Endothelial cell of umbilical vein (primary cell): ENCODE data around the gene SLC25A5. TPM values are rescaled to one million over a fixed set of nuclear protein-coding genes. Genes with fewer than 3 reads are reported as not detected.

Experiments used
- BruUV-seq: library from RNA; stranded (reverse); fragments of 400-500 nt; replicated peaks from 2 replicates; lab custom pipeline; 2021; lab: Mats Ljungman, UMichigan
- CTCF ChIA-PET: fragments of 300-600, 350-600 bp; sonication (Branson Sonifier 250); formaldehyde crosslinking; loops from one replicate; lab custom pipeline; 2021; ENCODE audit warnings: antibody characterized with exemption, inconsistent platforms; lab: Charles Lee
- POLR2A ChIA-PET: fragments of 300-600, 350-600 bp; sonication (Branson Sonifier 250); formaldehyde crosslinking; loops from one replicate; lab custom pipeline; 2021; ENCODE audit warnings: antibody characterized with exemption, inconsistent platforms; lab: Charles Lee
- DNase-seq: peaks from one replicate; pipeline ENCODE4 v3.0.0-alpha.2; 2011; ENCODE audit warnings: low read depth, low spot score
- FAIRE-seq: peaks from 2 replicates; lab custom pipeline; 2011; peaks lifted over from hg19 to GRCh38; lab: Jason Lieb, UNC
- H2AFZ ChIP-seq: 2 replicates; pipeline ENCODE4 v1.6.0; 2012; ENCODE audit warnings: low read depth, low read length, control low read depth, inconsistent platforms
- H3K27ac ChIP-seq: 2 replicates; pipeline ENCODE4 v1.5.1; 2011; ENCODE audit warnings: low read depth, mild to moderate bottlenecking, control low read depth, low read length, moderate library complexity; ENCODE audit not compliant: insufficient read depth
- H3K27me3 ChIP-seq, 2 experiments: 2 replicates each; pipeline versions ENCODE4 v1.6.0 to v1.6.1; 2011; ENCODE audit warnings: low read length in 2 of 2, mixed read lengths in 1 of 2; ENCODE audit not compliant: control insufficient read depth in 2 of 2, insufficient read depth in 2 of 2
- H3K36me3 ChIP-seq, 2 experiments: 2 replicates in 1 of 2; 3 replicates in 1 of 2; pipeline ENCODE4 v1.5.1; 2011; ENCODE audit warnings: low read length in 2 of 2, mild to moderate bottlenecking in 1 of 2, moderate library complexity in 1 of 2; ENCODE audit not compliant: control insufficient read depth in 2 of 2, insufficient read depth in 2 of 2; ENCODE audit errors: extremely low read depth in 1 of 2
- H3K4me1 ChIP-seq: 3 replicates; pipeline ENCODE4 v1.5.1; 2011; ENCODE audit warnings: mild to moderate bottlenecking, low read length; ENCODE audit not compliant: control insufficient read depth, insufficient read depth; ENCODE audit errors: extremely low read depth
- H3K4me2 ChIP-seq: 2 replicates; pipeline ENCODE4 v1.6.1; 2011; ENCODE audit warnings: low read length, control low read depth, mixed read lengths; ENCODE audit not compliant: insufficient read depth
- H3K4me3 ChIP-seq, 3 experiments: fragments of 200-600 bp in 1 of 3; sonication (generic), shearing (Covaris generic) in 1 of 3; replicated peaks in 1 of 3; 2 replicates each; pipeline ENCODE4 v1.5.1; 2011 to 2016; ENCODE audit warnings: control low read depth in 3 of 3, low read length in 3 of 3, mild to moderate bottlenecking in 2 of 3, inconsistent platforms in 1 of 3, low read depth in 1 of 3, moderate library complexity in 1 of 3; ENCODE audit not compliant: insufficient read depth in 1 of 3
- H3K79me2 ChIP-seq: 2 replicates; pipeline ENCODE4 v1.6.0; 2012; ENCODE audit warnings: low read length, inconsistent platforms; ENCODE audit not compliant: control insufficient read depth, insufficient read depth
- H3K9ac ChIP-seq: replicated peaks from 2 replicates; pipeline ENCODE3; 2011; ENCODE audit warnings: low read length, control low read depth; ENCODE audit not compliant: insufficient read depth; ENCODE audit errors: extremely low read depth
- H3K9me1 ChIP-seq: replicated peaks from 3 replicates; pipeline ENCODE4 v1.6.0; 2011; ENCODE audit warnings: mild to moderate bottlenecking, low read length; ENCODE audit not compliant: control insufficient read depth, insufficient read depth; ENCODE audit errors: extremely low read depth
- H3K9me3 ChIP-seq: replicated peaks from 2 replicates; pipeline ENCODE4 v1.5.1; 2012; ENCODE audit warnings: low read length, inconsistent platforms; ENCODE audit not compliant: control insufficient read depth, insufficient read depth
- H4K20me1 ChIP-seq: replicated peaks from 2 replicates; pipeline ENCODE3; 2011; ENCODE audit warnings: mild to moderate bottlenecking, low read length; ENCODE audit not compliant: control insufficient read depth, insufficient read depth; ENCODE audit errors: extremely low read depth
- CTCF ChIP-seq, 2 donors: IDR thresholded peaks; 1 replicate in 1 of 2; 2 replicates in 1 of 2; pipeline ENCODE4 v1.5.1; 2011; ENCODE audit warnings: low read length in 2 of 2, mild to moderate bottlenecking in 2 of 2, moderate library complexity in 2 of 2, control low read depth in 1 of 2, inconsistent platforms in 1 of 2, low read depth in 1 of 2; ENCODE audit not compliant: insufficient read depth in 1 of 2; ENCODE audit errors: extremely low read depth in 1 of 2
- EZH2 ChIP-seq: IDR thresholded peaks from 2 replicates; pipeline ENCODE4 v1.6.1; 2012; ENCODE audit warnings: borderline replicate concordance, low read depth, mild to moderate bottlenecking, moderate library complexity, low read length, inconsistent platforms; ENCODE audit not compliant: severe bottlenecking
- FOS ChIP-seq: IDR thresholded peaks from 2 replicates; pipeline ENCODE4 v1.6.1; 2011; ENCODE audit warnings: mild to moderate bottlenecking, low read length, moderate library complexity, borderline replicate concordance; ENCODE audit not compliant: insufficient read depth
- GATA2 ChIP-seq: IDR thresholded peaks from 2 replicates; pipeline ENCODE4 v1.7.0; 2011; ENCODE audit warnings: low read depth, mild to moderate bottlenecking, moderate library complexity, mixed read lengths, low read length; ENCODE audit not compliant: insufficient read length, insufficient read depth
- JUN ChIP-seq: IDR thresholded peaks from 2 replicates; pipeline ENCODE4 v1.6.1; 2011; ENCODE audit warnings: borderline replicate concordance, low read depth; ENCODE audit not compliant: insufficient read length, insufficient read depth
- MAX ChIP-seq: IDR thresholded peaks from 2 replicates; pipeline ENCODE4 v1.6.1; 2011; ENCODE audit not compliant: insufficient read depth, insufficient read length
- MYC ChIP-seq: IDR thresholded peaks from one replicate; pipeline ENCODE4 v1.6.1; 2011; ENCODE audit warnings: mild to moderate bottlenecking, low read depth, low read length
- POLR2A ChIP-seq: IDR thresholded peaks from 2 replicates; pipeline ENCODE4 v1.6.1; 2012; ENCODE audit warnings: low read depth, mild to moderate bottlenecking, control low read depth, low read length
- POLR2AphosphoS5 ChIP-seq: IDR thresholded peaks from 2 replicates; pipeline ENCODE4 v1.6.1; 2012; ENCODE audit warnings: low read depth, mild to moderate bottlenecking, control low read depth, low read length, moderate library complexity; ENCODE audit not compliant: insufficient read depth
- dilution Hi-C: fragments of 300-500 bp; cut with MboI; formaldehyde crosslinking; loops from one replicate; pipeline ENCODE4 v1.15.0; 2019; ENCODE audit warnings: low sequenced_read_pairs; ENCODE audit not compliant: extremely low pct_ligation_motif_present
- intact Hi-C: fragments of 100-400 bp; cut with micrococcal nuclease; formaldehyde crosslinking; loops from one replicate; pipeline ENCODE4 v1.10.0; 2022
- polyA plus RNA-seq, 4 experiments: library from polyadenylated mRNA; depleted of rRNA in 3 of 4; stranded (reverse) in 3 of 4; unstranded in 1 of 4; fragments of >200 nt; gene quantifications; 2 replicates each; pipeline versions ENCODE4 v1.2.1 to v1.2.3, GENCODE V29; 2011 to 2012; ENCODE audit warnings: missing spikeins in 1 of 4
- total RNA-seq: library from RNA; stranded (reverse); gene quantifications from 2 replicates; pipeline ENCODE4 v1.2.3, GENCODE V29; 2021

The SLC25A5 gene
- total and polyA plus RNA-seq, 2 donors (not counting 3 experiments of a cell fraction or from before 2014, with no cell fraction given), result 379 to 651 TPM

- Histone ChIP-seq H4K20me1 (no peaks in the 10 kb centered on the region), H2AFZ (no peak overlapping the region), H3K27me3 (peaks cover 0 to 2% of the 10 kb centered on the region in 2 experiments), H3K4me3 (no peak overlapping the region), H3K9ac (no peak overlapping the region), H3K79me2 (no peaks in the 10 kb centered on the region), H3K9me1 (no peaks in the 10 kb centered on the region), H3K27ac (no peak overlapping the region), H3K36me3 (no peaks in the 10 kb centered on the region), H3K9me3 (no peaks in the 10 kb centered on the region), H3K4me2 (no peak overlapping the region), H3K4me1 (no peaks in the 10 kb centered on the region)
- DNase-seq (no peak), FAIRE-seq (no peak)
- intact Hi-C loops, result no loop called here
- POLR2A ChIA-PET, result no interaction called here
- BruUV-seq, result no TSS peak
- TF ChIP-seq EZH2 (no peak), MAX (no peak), POLR2AphosphoS5 (no peak), POLR2A (no peak), GATA2 (no peak), FOS (no peak), CTCF (IDR thresholded peaks at IDR 0.05; ENCODE audit: extremely low read depth in 1 of 2, insufficient read depth in 1 of 2, low read depth in 1 of 2, low read length in 2 of 2) (no peak), MYC (no peak), JUN (no peak)
- dilution Hi-C loops, result no loop called here
- CTCF ChIA-PET, result interaction anchor here (2.8 kb wide), 1 partner anchor 15 kb away, joined by 11 read pairs; no protein-coding TSS in a partner anchor
These were observed 28.9 kb downstream of the SLC25A5 start for GRCh38 chrX:119497185-119497584.
